WTC11 (cell line): Measurements from ENCODE around the gene AK2. TPM values are rescaled to one million over a fixed set of nuclear protein-coding genes. Genes with fewer than 3 reads are reported as not detected.

ENCODE experiments used
- ATAC-seq: fragments of 200-7000 bp; cut with Tn5 transposase; 2 replicates; pipeline ENCODE4 v1.10.0; 2021; ENCODE audit warnings: mild to moderate bottlenecking, moderate library complexity
- CTCF ChIA-PET: fragments of 300-600 bp; sonication (Branson Sonifier 250); formaldehyde crosslinking; loops from one replicate; lab custom pipeline; 2021; ENCODE audit warnings: antibody characterized with exemption; lab: Charles Lee
- POLR2A ChIA-PET: fragments of 350-600 bp; sonication (Branson Sonifier 250); formaldehyde crosslinking; loops from one replicate; lab custom pipeline; 2021; ENCODE audit warnings: antibody characterized with exemption; lab: Charles Lee
- DNase-seq: peaks from one replicate; pipeline ENCODE4 v3.0.0; 2021; ENCODE audit warnings: low spot score
- H3K27ac Mint-ChIP-seq: 2 replicates; pipeline ENCODE4 v1.8.0; 2021; ENCODE audit warnings: mixed read lengths
- H3K27me3 Mint-ChIP-seq: 2 replicates; pipeline ENCODE4 v1.8.0; 2021; ENCODE audit warnings: low read depth, mild to moderate bottlenecking, moderate library complexity, mixed read lengths
- H3K36me3 Mint-ChIP-seq: 2 replicates; pipeline ENCODE4 v1.8.0; 2021; ENCODE audit warnings: mixed read lengths
- H3K4me1 Mint-ChIP-seq: 2 replicates; pipeline ENCODE4 v1.8.0; 2022; ENCODE audit warnings: mixed read lengths
- H3K4me3 Mint-ChIP-seq: 2 replicates; pipeline ENCODE4 v1.8.0; 2021; ENCODE audit warnings: mild to moderate bottlenecking, moderate library complexity, mixed read lengths
- H3K9me3 Mint-ChIP-seq: 2 replicates; pipeline ENCODE4 v1.8.0; 2021; ENCODE audit warnings: mixed read lengths
- ATF3 ChIP-seq: sonication (generic); formaldehyde crosslinking; conservative IDR thresholded peaks from 2 replicates; pipeline ENCODE4 v1.8.1; 2022; ENCODE audit warnings: mild to moderate bottlenecking, missing genetic modification reagents
- ETV6 ChIP-seq: sonication (generic); formaldehyde crosslinking; IDR thresholded peaks from 2 replicates; pipeline ENCODE4 v1.8.1; 2022; ENCODE audit warnings: mild to moderate bottlenecking, missing genetic modification reagents
- HMGA2 ChIP-seq: fragments of 250-450 bp; sonication (Bioruptor Pico); IDR thresholded peaks from 2 replicates; pipeline ENCODE4 v1.4.0; 2021; ENCODE audit warnings: mild to moderate bottlenecking, moderate library complexity
- MYBL2 ChIP-seq: sonication (generic); formaldehyde crosslinking; IDR thresholded peaks from 2 replicates; pipeline ENCODE4 v1.8.1; 2023; ENCODE audit warnings: mild to moderate bottlenecking, moderate library complexity, missing genetic modification reagents
- NFATC4 ChIP-seq: fragments of 250-450 bp; sonication (Bioruptor Pico); IDR thresholded peaks from 2 replicates; pipeline ENCODE4 v1.9.0; 2021; ENCODE audit warnings: mild to moderate bottlenecking
- NFYB ChIP-seq: sonication (generic); formaldehyde crosslinking; conservative IDR thresholded peaks from 2 replicates; pipeline ENCODE4 v1.8.0; 2022; ENCODE audit warnings: low read depth, missing genetic modification reagents
- NR1H2 ChIP-seq: sonication (generic); formaldehyde crosslinking; IDR thresholded peaks from 2 replicates; pipeline ENCODE4 v1.9.0; 2021; ENCODE audit warnings: mild to moderate bottlenecking, moderate library complexity, missing genetic modification reagents
- PRDM15 ChIP-seq: sonication (generic); formaldehyde crosslinking; IDR thresholded peaks from 2 replicates; pipeline ENCODE4 v1.8.0; 2022; ENCODE audit warnings: missing genetic modification reagents
- SMAD3 ChIP-seq: sonication (generic); formaldehyde crosslinking; IDR thresholded peaks from 2 replicates; pipeline ENCODE4 v1.8.0; 2022; ENCODE audit warnings: missing genetic modification reagents, mild to moderate bottlenecking, borderline replicate concordance
- STAT6 ChIP-seq: sonication (generic); formaldehyde crosslinking; conservative IDR thresholded peaks from 2 replicates; pipeline ENCODE4 v1.8.1; 2023; ENCODE audit warnings: mild to moderate bottlenecking, low read depth, missing genetic modification reagents, moderate library complexity
- TCF7 ChIP-seq: sonication (generic); formaldehyde crosslinking; IDR thresholded peaks from 2 replicates; pipeline ENCODE4 v1.8.0; 2022; ENCODE audit warnings: mild to moderate bottlenecking, low read depth, missing genetic modification reagents, moderate library complexity
- USF2 ChIP-seq: sonication (generic); formaldehyde crosslinking; IDR thresholded peaks from 2 replicates; pipeline ENCODE4 v1.8.1; 2023; ENCODE audit warnings: mild to moderate bottlenecking, missing genetic modification reagents, moderate library complexity
- ZNF138 ChIP-seq: sonication (generic); formaldehyde crosslinking; conservative IDR thresholded peaks from 2 replicates; pipeline ENCODE4 v1.8.1; 2022; ENCODE audit warnings: mild to moderate bottlenecking, moderate library complexity, missing genetic modification reagents
- ZNF219 ChIP-seq: sonication (generic); formaldehyde crosslinking; IDR thresholded peaks from 2 replicates; pipeline ENCODE4 v1.8.0; 2023; ENCODE audit warnings: missing genetic modification reagents, mild to moderate bottlenecking, borderline replicate concordance
- ZNF317 ChIP-seq: sonication (generic); formaldehyde crosslinking; IDR thresholded peaks from 2 replicates; pipeline ENCODE4 v1.8.1; 2023; ENCODE audit warnings: low read depth, mild to moderate bottlenecking, moderate library complexity, missing genetic modification reagents, borderline replicate concordance
- total RNA-seq: library from RNA; stranded (reverse); gene quantifications from 3 replicates; pipeline ENCODE4 v1.2.3, GENCODE V29; 2021
- TF ChIP-seq, protein P1 (sequence below): sonication (generic); formaldehyde crosslinking; IDR thresholded peaks from 2 replicates; pipeline ENCODE4 v1.8.0; 2022; ENCODE audit warnings: mild to moderate bottlenecking, missing genetic modification reagents
- TF ChIP-seq, protein P2 (sequence below): sonication (generic); formaldehyde crosslinking; IDR thresholded peaks from 2 replicates; pipeline ENCODE4 v1.8.1; 2023; ENCODE audit warnings: mild to moderate bottlenecking, missing genetic modification reagents, borderline replicate concordance
- TF ChIP-seq, protein P3 (sequence below): sonication (generic); formaldehyde crosslinking; IDR thresholded peaks from 2 replicates; pipeline ENCODE4 v1.8.1; 2022; ENCODE audit warnings: missing genetic modification reagents, borderline replicate concordance

Gene AK2
- total RNA-seq, 1 experiment from 2014 or later: 124 TPM

- Mint-ChIP-seq H3K36me3 (no peaks in the 10 kb centered on the region), H3K9me3 (no peaks in the 10 kb centered on the region), H3K27ac (no peak overlapping the region), H3K4me3 (no peak overlapping the region), H3K4me1 (peaks cover 54% of the 10 kb centered on the region), H3K27me3 (no peaks in the 10 kb centered on the region)
- ChIA-PET POLR2A (no interaction called here), CTCF (interaction anchor here (0.8 to 3.4 kb wide), 4 partner anchors 21 to 101 kb away, joined by 3 to 17 read pairs (median 6); partner anchors contain the start of gene RNF19B)
- TF ChIP-seq HMGA2: no peak
- no peak for TF ChIP-seq USF2 (CRISPR knock-in tag)
- no peak for TF ChIP-seq STAT6 (CRISPR knock-in tag)
- TF ChIP-seq TCF7: no peak
- no peak for TF ChIP-seq SMAD3 (CRISPR knock-in tag)
- TF ChIP-seq ETV6 (CRISPR knock-in tag): no peak
- TF ChIP-seq ZNF219 (CRISPR knock-in tag): no peak
- TF ChIP-seq NR1H2 (CRISPR knock-in tag): no peak
- TF ChIP-seq, protein P1, sequence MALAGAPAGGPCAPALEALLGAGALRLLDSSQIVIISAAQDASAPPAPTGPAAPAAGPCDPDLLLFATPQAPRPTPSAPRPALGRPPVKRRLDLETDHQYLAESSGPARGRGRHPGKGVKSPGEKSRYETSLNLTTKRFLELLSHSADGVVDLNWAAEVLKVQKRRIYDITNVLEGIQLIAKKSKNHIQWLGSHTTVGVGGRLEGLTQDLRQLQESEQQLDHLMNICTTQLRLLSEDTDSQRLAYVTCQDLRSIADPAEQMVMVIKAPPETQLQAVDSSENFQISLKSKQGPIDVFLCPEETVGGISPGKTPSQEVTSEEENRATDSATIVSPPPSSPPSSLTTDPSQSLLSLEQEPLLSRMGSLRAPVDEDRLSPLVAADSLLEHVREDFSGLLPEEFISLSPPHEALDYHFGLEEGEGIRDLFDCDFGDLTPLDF: no peak
- TF ChIP-seq ZNF138 (CRISPR knock-in tag): no peak
- TF ChIP-seq, protein P2, sequence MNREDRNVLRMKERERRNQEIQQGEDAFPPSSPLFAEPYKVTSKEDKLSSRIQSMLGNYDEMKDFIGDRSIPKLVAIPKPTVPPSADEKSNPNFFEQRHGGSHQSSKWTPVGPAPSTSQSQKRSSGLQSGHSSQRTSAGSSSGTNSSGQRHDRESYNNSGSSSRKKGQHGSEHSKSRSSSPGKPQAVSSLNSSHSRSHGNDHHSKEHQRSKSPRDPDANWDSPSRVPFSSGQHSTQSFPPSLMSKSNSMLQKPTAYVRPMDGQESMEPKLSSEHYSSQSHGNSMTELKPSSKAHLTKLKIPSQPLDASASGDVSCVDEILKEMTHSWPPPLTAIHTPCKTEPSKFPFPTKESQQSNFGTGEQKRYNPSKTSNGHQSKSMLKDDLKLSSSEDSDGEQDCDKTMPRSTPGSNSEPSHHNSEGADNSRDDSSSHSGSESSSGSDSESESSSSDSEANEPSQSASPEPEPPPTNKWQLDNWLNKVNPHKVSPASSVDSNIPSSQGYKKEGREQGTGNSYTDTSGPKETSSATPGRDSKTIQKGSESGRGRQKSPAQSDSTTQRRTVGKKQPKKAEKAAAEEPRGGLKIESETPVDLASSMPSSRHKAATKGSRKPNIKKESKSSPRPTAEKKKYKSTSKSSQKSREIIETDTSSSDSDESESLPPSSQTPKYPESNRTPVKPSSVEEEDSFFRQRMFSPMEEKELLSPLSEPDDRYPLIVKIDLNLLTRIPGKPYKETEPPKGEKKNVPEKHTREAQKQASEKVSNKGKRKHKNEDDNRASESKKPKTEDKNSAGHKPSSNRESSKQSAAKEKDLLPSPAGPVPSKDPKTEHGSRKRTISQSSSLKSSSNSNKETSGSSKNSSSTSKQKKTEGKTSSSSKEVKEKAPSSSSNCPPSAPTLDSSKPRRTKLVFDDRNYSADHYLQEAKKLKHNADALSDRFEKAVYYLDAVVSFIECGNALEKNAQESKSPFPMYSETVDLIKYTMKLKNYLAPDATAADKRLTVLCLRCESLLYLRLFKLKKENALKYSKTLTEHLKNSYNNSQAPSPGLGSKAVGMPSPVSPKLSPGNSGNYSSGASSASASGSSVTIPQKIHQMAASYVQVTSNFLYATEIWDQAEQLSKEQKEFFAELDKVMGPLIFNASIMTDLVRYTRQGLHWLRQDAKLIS: no peak
- no peak for TF ChIP-seq NFYB (CRISPR knock-in tag)
- TF ChIP-seq PRDM15 (CRISPR knock-in tag): no peak
- no peak for TF ChIP-seq ATF3
- TF ChIP-seq NFATC4 (CRISPR knock-in tag): no peak
- TF ChIP-seq, protein P3, sequence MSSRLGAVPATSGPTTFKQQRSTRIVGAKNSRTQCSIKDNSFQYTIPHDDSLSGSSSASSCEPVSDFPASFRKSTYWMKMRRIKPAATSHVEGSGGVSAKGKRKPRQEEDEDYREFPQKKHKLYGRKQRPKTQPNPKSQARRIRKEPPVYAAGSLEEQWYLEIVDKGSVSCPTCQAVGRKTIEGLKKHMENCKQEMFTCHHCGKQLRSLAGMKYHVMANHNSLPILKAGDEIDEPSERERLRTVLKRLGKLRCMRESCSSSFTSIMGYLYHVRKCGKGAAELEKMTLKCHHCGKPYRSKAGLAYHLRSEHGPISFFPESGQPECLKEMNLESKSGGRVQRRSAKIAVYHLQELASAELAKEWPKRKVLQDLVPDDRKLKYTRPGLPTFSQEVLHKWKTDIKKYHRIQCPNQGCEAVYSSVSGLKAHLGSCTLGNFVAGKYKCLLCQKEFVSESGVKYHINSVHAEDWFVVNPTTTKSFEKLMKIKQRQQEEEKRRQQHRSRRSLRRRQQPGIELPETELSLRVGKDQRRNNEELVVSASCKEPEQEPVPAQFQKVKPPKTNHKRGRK: no peak
- no peak for TF ChIP-seq ZNF317 (CRISPR knock-in tag)
- TF ChIP-seq MYBL2 (CRISPR knock-in tag): no peak
- ATAC-seq: no peak
- no peak for DNase-seq
Measured at GRCh38 chr1:32985226-32985625, 51.5 kb downstream of the AK2 start.
